MM.1S (cell line): ENCODE data around the gene CYP8B1.

Experiments
- EZH2phosphoT487 ChIP-seq: fragments of 300-600 bp; sonication (generic); IDR thresholded peaks from 2 replicates; pipeline ENCODE4 v1.6.1; 2018; ENCODE audit warnings: antibody characterized with exemption, low read length
- TF ChIP-seq, protein P1 (sequence below): fragments of 300-600 bp; sonication (generic); IDR thresholded peaks from 2 replicates; pipeline ENCODE4 v1.5.1; 2016; ENCODE audit warnings: antibody characterized with exemption, low read length, mixed read lengths

DNA sequence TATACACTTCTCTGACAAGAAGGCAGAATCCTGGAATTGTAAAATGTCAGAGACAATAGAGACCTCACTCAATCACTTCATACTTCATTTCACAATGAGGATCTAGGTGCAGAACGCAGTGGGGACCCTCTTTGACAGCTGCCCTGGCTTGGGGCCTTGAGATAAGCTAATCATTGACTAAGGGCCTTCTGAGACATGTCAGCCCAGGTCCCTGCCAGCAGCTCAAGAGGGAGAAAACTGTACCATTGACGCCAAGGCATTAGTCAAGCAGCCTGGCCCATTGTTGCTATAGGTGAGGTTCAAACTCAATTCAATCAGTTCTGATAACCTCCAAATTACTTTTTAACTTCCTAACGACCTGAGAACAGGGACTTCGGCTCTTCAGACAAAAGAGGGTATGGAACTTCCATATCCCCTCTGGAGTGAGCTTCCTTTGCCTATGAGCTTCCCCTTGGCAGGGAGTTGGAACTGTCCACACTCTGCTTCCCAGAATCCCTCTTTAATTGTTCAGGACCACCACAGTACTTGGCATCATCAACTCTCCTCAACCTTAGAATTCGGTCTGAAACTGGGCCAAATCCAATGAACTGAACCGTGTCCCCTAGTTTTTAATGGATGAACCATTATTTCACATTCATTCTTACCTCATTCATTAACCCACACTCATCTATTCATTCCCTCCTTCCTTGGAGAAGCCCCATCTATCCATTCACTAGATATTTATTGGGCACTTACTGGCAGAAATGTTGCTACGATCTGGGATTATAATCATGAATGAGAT, 1.5 kb upstream of the CYP8B1 start:
- TF ChIP-seq, protein P1, sequence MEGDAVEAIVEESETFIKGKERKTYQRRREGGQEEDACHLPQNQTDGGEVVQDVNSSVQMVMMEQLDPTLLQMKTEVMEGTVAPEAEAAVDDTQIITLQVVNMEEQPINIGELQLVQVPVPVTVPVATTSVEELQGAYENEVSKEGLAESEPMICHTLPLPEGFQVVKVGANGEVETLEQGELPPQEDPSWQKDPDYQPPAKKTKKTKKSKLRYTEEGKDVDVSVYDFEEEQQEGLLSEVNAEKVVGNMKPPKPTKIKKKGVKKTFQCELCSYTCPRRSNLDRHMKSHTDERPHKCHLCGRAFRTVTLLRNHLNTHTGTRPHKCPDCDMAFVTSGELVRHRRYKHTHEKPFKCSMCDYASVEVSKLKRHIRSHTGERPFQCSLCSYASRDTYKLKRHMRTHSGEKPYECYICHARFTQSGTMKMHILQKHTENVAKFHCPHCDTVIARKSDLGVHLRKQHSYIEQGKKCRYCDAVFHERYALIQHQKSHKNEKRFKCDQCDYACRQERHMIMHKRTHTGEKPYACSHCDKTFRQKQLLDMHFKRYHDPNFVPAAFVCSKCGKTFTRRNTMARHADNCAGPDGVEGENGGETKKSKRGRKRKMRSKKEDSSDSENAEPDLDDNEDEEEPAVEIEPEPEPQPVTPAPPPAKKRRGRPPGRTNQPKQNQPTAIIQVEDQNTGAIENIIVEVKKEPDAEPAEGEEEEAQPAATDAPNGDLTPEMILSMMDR = no peak
- TF ChIP-seq EZH2phosphoT487 = no peak
